Natural killer cell treated with Interleukin-12 subunit alpha and Interleukin-12 subunit beta and Interleukin-15 and Interleukin-18, amount 100 ng/mL, for 72 hours (primary cell): ENCODE measurements around the gene SIGLEC6. TPM values are rescaled to one million over a fixed set of nuclear protein-coding genes. Genes with fewer than 3 reads are reported as not detected.
A peak's percentile ranks its signal among the peaks of the same experiment; 100 is the strongest.

ENCODE experiments used
- ATAC-seq, 2 donors: fragments of 150-1000 bp; cut with Tn5 transposase in 1 of 2; sonication (Bioruptor Pico), chemical (Tn5 transposase) in 1 of 2; 2 replicates each; pipeline ENCODE4 v1.10.0; 2021
- DNase-seq: peaks from one replicate; pipeline ENCODE4 v3.0.0; 2022; ENCODE audit warnings: low spot score
- H3K27ac Mint-ChIP-seq, 2 donors: 1 replicate in 1 of 2; 2 replicates in 1 of 2; pipeline ENCODE4 v1.8.0; 2022; ENCODE audit warnings: mixed read lengths in 2 of 2, mild to moderate bottlenecking in 1 of 2, moderate library complexity in 1 of 2
- H3K27me3 Mint-ChIP-seq, 2 donors: 1 replicate in 1 of 2; 2 replicates in 1 of 2; pipeline ENCODE4 v1.8.0; 2022; ENCODE audit warnings: mixed read lengths in 2 of 2
- H3K36me3 Mint-ChIP-seq: one replicate; pipeline ENCODE4 v1.8.0; 2022; ENCODE audit warnings: mixed read lengths
- H3K4me1 Mint-ChIP-seq, 2 donors: 1 replicate in 1 of 2; 2 replicates in 1 of 2; pipeline ENCODE4 v1.8.0; 2022; ENCODE audit warnings: low read depth in 2 of 2, mixed read lengths in 2 of 2, mild to moderate bottlenecking in 1 of 2
- H3K4me3 Mint-ChIP-seq: one replicate; pipeline ENCODE4 v1.8.0; 2022; ENCODE audit warnings: mixed read lengths
- H3K9me3 Mint-ChIP-seq: 2 replicates; pipeline ENCODE4 v1.8.0; 2022; ENCODE audit warnings: mixed read lengths
- total RNA-seq, 2 donors: library from RNA; stranded (reverse); gene quantifications; one replicate each; pipeline ENCODE4 v1.2.3, GENCODE V29; 2022

SIGLEC6 gene
- total RNA-seq, 2 donors from 2014 or later: 1.0 TPM; not detected in 1

DNA sequence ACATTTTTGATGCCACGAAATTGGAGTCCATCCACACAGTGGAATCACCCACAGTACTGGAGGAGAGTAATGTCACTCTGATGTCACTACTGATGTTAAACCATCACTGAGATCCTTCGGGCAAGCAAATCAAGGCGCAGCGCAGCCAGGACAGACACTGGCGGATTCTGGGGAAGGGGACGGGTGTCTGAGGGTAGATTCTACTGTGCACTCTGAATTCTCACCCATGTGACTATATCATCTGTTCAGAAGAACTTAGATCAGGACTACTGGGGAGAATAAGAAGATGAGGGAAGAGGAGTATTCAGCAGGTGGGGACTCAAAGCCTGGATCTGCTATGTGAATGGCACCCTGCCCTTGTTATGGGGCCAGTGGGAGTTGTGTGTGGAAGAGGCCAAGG is 12.6 kb upstream of the SIGLEC6 start:
- DNase-seq: no peak
- ATAC-seq: no peak
- no peak overlapping the region for H3K4me3 Mint-ChIP-seq
- peaks cover 7 to 13% of the 10 kb centered on the region in 2 donors for H3K4me1 Mint-ChIP-seq
- H3K9me3 Mint-ChIP-seq: no peaks in the 10 kb centered on the region
- no peaks in the 10 kb centered on the region for H3K36me3 Mint-ChIP-seq
- peaks cover 22 to 33% of the 10 kb centered on the region in 2 donors for H3K27me3 Mint-ChIP-seq
- H3K27ac Mint-ChIP-seq: no peak overlapping the region

DNA sequence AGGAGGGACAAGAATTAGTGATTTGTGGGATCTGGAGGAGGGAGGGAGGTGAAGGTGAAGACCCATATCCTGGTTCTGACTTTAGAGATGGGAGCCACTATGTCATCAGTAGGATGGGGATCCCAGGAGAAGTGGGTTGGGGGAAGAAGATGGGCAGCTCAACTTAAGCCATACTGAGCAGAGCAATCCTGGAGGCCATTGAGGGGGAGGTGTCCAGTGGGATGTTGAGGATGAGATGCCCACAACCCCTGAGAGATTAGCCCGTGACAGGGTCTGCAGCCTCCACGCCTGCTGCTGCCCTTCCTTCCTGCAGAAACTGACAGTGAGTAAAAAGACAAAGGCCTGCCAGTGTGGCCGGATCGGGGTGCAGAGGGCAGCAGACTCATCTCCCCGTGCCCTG is 11.2 kb upstream of the SIGLEC6 start:
- peaks cover 30 to 35% of the 10 kb centered on the region in 2 donors for H3K27me3 Mint-ChIP-seq

DNA sequence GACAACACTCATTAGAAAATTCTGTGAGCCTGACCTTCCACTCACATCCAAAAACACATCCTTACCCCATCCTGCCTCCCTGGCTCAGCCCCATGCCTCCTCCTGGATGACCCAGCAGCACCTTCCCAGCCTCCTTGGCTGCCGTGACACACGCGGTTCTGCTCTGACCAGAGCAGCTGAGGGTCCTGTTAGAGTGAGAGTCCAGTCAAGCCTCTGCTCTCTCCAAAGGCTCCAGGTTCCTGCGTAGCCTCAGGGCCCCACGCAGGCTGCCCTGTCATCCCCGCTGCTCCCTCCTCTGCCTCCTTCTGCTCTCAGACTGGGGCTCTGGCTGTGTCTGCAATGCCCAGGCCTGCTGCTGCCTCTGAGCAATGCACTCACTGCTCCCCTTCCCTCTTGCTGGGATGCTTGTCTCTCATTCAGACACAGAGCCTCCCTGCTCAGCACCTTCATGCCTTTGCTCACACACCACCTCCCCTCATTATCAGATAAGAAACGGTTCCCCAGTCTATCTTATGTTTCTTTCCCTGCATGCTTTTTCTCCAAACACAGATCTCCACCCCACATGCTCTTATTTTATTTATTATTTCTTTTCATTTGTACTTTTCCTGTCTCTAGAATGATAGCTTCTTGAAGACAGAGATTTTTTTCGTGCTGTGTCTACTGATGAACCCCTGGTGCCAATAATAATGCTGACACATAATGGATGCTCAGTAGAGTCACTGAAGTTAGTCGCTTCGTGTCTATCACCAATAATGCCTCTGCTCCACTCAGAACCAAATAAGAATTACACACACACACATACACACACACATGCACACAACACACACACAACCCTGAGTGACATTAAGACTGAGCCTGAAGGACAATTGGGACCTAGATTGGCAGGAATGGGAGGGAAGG is 10.2 kb upstream of the SIGLEC6 start:
- Mint-ChIP-seq H3K4me1 (peaks cover 5 to 6% of the 10 kb centered on the region in 2 donors), H3K9me3 (no peaks in the 10 kb centered on the region), H3K4me3 (no peak overlapping the region), H3K36me3 (no peaks in the 10 kb centered on the region), H3K27me3 (peaks cover 30 to 34% of the 10 kb centered on the region in 2 donors), H3K27ac (no peak overlapping the region)
- no peak for DNase-seq
- no peak for ATAC-seq

More for the DNA sequence above, 11.2 kb upstream of the SIGLEC6 start:
- no peak for DNase-seq
- H3K36me3 Mint-ChIP-seq: no peaks in the 10 kb centered on the region
- H3K4me1 Mint-ChIP-seq: peaks cover 6 to 8% of the 10 kb centered on the region in 2 donors
- no peak overlapping the region for H3K4me3 Mint-ChIP-seq
- no peak for ATAC-seq
- no peaks in the 10 kb centered on the region for H3K9me3 Mint-ChIP-seq
- no peak overlapping the region for H3K27ac Mint-ChIP-seq

DNA sequence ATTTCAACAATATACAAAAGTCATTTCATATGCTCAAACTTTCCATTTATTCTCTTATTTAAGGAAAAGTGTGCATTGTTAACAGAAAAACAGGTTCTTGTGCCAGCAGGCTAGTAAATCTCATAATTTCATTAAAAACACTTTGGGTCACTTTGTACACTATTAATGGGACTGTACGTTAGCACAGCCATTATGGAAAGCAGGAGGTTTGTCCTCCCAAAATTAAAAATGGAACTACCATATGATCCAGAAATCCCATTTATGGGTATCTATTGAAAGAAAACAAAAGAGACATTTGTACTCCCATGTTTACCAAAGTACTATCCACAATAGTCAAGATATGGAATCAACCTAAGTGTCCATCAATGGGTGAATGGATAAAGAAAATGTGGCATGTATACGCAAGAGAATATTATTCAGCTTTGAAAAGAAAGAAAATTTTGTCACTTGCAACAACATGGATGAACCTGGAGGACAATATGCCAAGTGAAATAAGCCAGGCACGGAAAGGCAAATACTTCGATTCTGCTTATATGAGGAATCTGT is 8.4 kb upstream of the SIGLEC6 start:
- no peaks in the 10 kb centered on the region for H3K4me1 Mint-ChIP-seq
- ATAC-seq (no peak), DNase-seq (no peak)
- no peaks in the 10 kb centered on the region for H3K36me3 Mint-ChIP-seq
- no peak overlapping the region for H3K4me3 Mint-ChIP-seq
- H3K27ac Mint-ChIP-seq: no peak overlapping the region
- H3K9me3 Mint-ChIP-seq: no peaks in the 10 kb centered on the region
- peaks cover 35 to 42% of the 10 kb centered on the region in 2 donors for H3K27me3 Mint-ChIP-seq

DNA sequence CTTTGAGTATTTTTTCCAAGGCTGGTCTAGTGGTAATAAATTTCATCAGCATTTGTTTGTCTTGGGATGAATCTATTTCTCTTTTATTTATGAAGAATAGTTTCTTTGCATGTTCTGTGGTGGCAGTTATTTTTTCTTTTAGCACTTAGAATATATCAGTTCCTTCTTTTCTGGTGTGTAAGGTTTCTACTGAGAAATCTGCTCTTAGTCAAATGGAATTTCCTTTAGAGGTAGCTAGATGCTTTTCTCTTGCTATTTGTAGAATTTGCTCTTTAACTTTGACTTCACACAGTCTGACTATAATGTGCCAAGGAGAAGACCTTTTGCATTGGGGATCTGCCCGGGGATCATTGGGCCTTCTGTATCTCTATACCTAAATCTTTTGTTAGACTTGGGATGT is 4.1 kb upstream of the SIGLEC6 start:
- no peaks in the 10 kb centered on the region for H3K9me3 Mint-ChIP-seq
- peaks cover 0 to 4% of the 10 kb centered on the region in 2 donors for H3K4me1 Mint-ChIP-seq
- DNase-seq: no peak
- peaks cover 16 to 49% of the 10 kb centered on the region in 2 donors for H3K27me3 Mint-ChIP-seq
- ATAC-seq: no peak
- H3K4me3 Mint-ChIP-seq: no peak overlapping the region
- H3K27ac Mint-ChIP-seq: no peak overlapping the region
- no peaks in the 10 kb centered on the region for H3K36me3 Mint-ChIP-seq

DNA sequence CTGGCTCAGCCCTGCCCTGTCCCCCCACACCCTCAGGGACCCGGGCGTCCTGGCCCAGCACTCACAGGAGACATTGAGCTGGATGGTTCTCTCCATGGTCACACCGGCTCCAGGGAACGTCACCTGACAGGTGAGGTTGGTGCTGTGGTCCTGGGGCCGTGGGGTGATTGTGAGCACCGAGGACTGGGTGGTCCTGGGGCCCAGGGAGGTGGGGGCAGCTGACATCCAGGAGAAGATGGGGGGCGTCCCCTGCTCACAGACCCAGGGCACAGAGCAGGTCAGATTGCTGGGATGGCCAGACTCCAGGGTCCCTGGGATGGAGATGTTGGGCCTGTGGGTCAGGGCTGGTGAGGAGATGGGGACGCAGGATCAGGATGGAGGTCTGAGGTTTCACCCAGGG is 854 bp downstream of the SIGLEC6 start:
- H3K9me3 Mint-ChIP-seq: no peaks in the 10 kb centered on the region
- no peak overlapping the region for H3K27ac Mint-ChIP-seq
- DNase-seq (no peak), ATAC-seq (peak in 1 of 2 donors; percentile 8)
- peaks cover 0 to 4% of the 10 kb centered on the region in 2 donors for H3K4me1 Mint-ChIP-seq
- H3K27me3 Mint-ChIP-seq: peaks cover 19 to 30% of the 10 kb centered on the region in 2 donors
- no peak overlapping the region for H3K4me3 Mint-ChIP-seq
- no peaks in the 10 kb centered on the region for H3K36me3 Mint-ChIP-seq

DNA sequence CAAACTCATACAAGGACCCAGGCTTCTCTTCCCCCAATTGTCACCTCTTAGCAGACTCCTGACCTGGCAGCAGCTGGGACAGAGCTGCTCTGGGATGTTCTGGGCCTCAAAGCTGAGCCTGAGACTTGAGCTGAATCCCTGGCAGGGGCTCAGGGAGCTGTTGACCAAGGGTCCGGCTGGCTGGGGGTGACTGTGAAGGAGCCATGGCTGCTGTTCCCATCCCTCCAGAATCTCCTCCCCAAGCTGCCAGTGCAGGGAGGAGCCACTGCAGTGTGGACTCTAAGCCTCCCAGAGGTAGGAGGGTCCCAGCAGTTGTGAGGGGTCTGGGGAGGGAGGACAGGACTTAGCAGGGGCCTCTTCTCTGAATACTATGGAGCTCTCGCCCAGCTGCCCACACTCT is 2.2 kb downstream of the SIGLEC6 start:
- Mint-ChIP-seq H3K4me1 (peaks cover 0 to 4% of the 10 kb centered on the region in 2 donors), H3K27ac (no peak overlapping the region), H3K36me3 (no peaks in the 10 kb centered on the region), H3K4me3 (no peak overlapping the region), H3K9me3 (no peaks in the 10 kb centered on the region), H3K27me3 (peaks cover 14 to 17% of the 10 kb centered on the region in 2 donors)
- ATAC-seq (no peak), DNase-seq (no peak)

DNA sequence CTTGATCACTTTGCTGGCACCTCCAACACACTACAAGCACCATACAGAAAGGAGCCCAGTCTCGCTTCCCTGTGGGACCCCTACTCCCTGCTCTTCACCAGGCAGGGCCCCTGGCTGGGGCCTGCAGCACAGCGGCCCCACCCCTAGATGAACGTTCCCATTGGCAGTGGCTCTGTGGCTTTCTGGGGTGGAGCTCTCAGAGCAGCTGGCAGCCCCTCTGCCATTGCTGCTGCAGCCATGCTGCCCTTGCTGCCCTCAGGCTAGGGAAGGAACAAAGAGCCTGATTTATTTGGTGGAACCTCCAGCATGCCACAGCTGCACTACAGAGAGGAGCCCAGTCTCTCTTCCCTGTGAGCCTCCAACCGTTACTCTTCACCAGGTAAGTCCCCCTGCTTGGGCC is 5.8 kb downstream of the SIGLEC6 start:
- Mint-ChIP-seq H3K9me3 (no peaks in the 10 kb centered on the region), H3K27me3 (peaks cover 10 to 13% of the 10 kb centered on the region in 2 donors), H3K4me3 (no peak overlapping the region), H3K27ac (no peak overlapping the region), H3K4me1 (no peaks in the 10 kb centered on the region), H3K36me3 (no peaks in the 10 kb centered on the region)
- ATAC-seq (peak in 1 of 2 donors; percentile 5), DNase-seq (no peak)

DNA sequence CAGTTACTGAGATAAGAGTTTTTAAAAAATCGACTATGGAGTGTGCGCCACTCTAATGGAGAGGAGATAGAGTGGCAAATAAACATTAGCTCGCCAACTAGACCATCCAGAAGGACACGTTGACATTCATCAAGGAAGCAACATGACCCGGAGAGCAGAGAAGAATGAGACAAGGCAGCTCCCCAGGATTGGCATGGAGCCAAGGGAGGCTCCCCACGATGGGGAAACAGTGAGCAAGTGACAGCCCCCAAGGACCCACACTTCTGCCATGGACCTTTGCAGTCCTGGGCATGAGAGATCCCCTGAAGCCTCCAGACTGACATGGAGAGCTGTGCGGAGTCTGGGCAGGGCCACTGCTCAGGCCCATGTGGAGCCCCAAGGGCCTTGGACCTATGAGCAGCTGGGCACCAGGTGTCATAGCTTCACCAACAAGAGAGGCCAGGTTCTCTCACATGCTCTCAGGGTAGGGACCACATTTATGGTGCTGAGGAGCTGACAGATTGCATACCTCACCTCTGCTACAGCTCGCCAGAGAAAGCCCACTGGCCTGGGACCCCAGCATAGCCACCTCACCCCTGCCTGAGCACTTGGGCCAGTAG is 6.7 kb downstream of the SIGLEC6 start:
- no peak for ATAC-seq
- H3K27me3 Mint-ChIP-seq: peaks cover 10 to 11% of the 10 kb centered on the region in 2 donors
- H3K36me3 Mint-ChIP-seq: no peaks in the 10 kb centered on the region

DNA sequence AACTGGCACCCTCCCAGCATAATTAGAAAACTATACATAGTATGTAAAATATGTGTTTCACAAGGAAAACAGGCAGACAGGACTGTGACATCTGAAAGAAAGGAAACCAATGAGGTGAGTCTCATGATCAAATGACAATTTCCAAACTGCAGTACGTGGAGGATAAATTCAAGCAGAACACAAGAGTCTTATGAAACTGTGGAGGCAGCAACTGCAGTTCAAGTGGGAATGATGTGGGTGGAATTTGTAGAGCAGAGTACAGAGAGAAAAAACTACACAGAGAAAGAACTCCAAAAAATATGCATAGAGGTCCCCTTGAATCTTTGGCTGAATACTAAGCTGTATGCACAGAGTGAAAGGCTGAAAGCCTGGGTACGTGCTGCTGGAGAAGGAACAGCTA is 9.7 kb downstream of the SIGLEC6 start:
- Mint-ChIP-seq H3K27ac (no peak overlapping the region), H3K4me3 (no peak overlapping the region), H3K36me3 (no peaks in the 10 kb centered on the region), H3K4me1 (no peaks in the 10 kb centered on the region), H3K9me3 (no peaks in the 10 kb centered on the region), H3K27me3 (peaks cover 13 to 24% of the 10 kb centered on the region in 2 donors)
- ATAC-seq: no peak
- no peak for DNase-seq

More for the DNA sequence above, 6.7 kb downstream of the SIGLEC6 start:
- Mint-ChIP-seq H3K4me1 (no peaks in the 10 kb centered on the region), H3K27ac (no peak overlapping the region), H3K9me3 (no peaks in the 10 kb centered on the region), H3K4me3 (no peak overlapping the region)
- DNase-seq: no peak

DNA sequence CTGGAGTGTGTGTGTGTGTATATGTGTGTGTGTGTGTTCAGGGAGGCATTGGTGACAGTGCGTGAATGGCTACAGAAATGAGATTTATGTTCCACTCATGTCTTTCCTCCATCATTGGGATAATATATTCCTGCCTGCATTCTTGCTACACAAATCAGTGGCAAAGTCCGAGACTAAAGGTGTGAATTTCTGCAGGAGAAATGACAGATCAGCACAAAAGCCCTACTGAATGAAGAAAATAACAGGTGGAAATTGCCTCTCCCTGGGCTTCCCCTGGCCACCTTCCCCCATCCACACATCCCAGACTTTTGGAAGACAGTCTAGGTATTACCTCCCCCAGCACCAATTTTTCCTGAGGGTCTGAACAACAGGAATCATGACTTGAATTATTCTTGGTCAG is 10.1 kb downstream of the SIGLEC6 start:
- no peaks in the 10 kb centered on the region for H3K9me3 Mint-ChIP-seq
- H3K36me3 Mint-ChIP-seq: no peaks in the 10 kb centered on the region

DNA sequence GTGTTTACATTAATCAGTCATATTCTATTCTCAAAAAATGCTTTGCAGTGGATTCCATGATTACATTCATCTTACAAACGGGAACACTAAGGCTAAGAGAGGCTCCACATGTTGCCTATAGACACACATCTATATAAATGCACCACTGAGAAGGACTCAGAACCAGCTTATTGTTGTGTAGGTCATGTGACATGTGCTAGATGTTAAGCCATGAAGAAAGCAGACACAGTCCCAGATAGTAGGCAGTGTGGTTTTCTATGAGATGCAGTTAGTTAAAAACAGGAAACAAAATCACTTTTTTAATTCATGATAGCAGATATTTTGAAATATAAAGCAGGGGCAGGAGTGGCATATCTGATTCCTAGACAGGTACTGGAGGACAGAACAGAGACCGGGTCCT is 10.7 kb downstream of the SIGLEC6 start:
- ATAC-seq (no peak), DNase-seq (no peak)
- Mint-ChIP-seq H3K4me1 (no peaks in the 10 kb centered on the region), H3K9me3 (no peaks in the 10 kb centered on the region), H3K27me3 (peaks cover 13 to 24% of the 10 kb centered on the region in 2 donors), H3K27ac (no peak overlapping the region), H3K4me3 (no peak overlapping the region), H3K36me3 (no peaks in the 10 kb centered on the region)

More for the DNA sequence above, 10.1 kb downstream of the SIGLEC6 start:
- peaks cover 13 to 24% of the 10 kb centered on the region in 2 donors for H3K27me3 Mint-ChIP-seq
- H3K4me3 Mint-ChIP-seq: no peak overlapping the region
- ATAC-seq (no peak), DNase-seq (no peak)
- H3K27ac Mint-ChIP-seq: no peak overlapping the region
- no peaks in the 10 kb centered on the region for H3K4me1 Mint-ChIP-seq

DNA sequence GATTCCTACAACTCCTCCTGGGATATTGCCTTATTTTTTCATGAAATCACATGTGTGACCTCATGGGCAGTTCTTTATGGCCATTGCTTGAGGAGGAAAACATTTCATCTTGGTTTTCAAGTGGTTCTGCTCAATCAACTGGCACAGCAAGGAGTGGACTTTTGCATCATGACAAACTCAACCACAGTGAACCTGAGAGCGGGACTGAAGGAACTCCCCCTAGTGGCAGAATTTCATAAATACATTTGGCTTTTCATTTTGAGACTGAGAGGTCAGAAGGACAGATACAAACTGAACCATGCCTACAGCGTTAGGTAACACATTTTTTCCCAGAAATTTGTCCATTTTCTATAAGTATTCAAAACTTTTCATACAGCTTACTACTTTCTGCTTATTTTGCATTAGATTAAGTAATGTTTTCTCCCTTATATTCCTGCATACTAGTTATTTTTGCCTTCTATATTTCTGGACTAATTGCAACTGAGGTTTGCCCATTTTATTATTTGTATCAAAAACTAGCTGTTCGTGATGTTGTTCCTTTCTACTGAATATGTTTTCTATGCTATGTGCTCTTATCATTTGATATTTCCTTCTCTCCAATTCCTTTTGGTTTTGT is 16.5 kb downstream of the SIGLEC6 start:
- Mint-ChIP-seq H3K9me3 (no peaks in the 10 kb centered on the region), H3K36me3 (no peaks in the 10 kb centered on the region), H3K4me1 (peaks cover 0 to 3% of the 10 kb centered on the region in 2 donors), H3K4me3 (no peak overlapping the region), H3K27ac (no peak overlapping the region), H3K27me3 (peaks cover 16 to 50% of the 10 kb centered on the region in 2 donors)
- DNase-seq (no peak), ATAC-seq (peak in 1 of 2 donors; percentile 67)
